ENCODE measurements around the gene FCRL4.

DNA sequence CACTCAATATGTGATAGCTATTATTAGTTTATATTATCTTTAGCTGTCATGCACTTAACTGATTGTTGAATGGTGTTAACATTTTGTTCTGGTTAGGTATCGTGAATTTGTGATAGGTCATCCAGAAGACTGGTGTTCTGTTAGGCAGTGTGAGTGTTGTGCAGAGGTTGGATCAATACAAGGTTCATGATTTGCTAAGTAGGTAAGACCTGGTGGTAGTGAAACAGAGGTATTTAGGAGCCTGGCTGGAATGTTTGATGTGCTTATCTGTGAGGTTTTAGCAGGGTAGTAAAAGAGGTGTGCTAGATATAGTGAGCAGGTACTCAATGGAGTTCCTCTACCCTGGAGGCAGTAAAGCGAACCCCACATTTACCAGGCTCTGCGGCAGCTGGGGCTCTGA, 20.3 kb upstream of the FCRL4 start:
- TF ChIP-seq CEBPB (IDR thresholded peaks at IDR 0.05; ENCODE audit: low read depth, low read length), result no peak
- TF ChIP-seq, protein P1, sequence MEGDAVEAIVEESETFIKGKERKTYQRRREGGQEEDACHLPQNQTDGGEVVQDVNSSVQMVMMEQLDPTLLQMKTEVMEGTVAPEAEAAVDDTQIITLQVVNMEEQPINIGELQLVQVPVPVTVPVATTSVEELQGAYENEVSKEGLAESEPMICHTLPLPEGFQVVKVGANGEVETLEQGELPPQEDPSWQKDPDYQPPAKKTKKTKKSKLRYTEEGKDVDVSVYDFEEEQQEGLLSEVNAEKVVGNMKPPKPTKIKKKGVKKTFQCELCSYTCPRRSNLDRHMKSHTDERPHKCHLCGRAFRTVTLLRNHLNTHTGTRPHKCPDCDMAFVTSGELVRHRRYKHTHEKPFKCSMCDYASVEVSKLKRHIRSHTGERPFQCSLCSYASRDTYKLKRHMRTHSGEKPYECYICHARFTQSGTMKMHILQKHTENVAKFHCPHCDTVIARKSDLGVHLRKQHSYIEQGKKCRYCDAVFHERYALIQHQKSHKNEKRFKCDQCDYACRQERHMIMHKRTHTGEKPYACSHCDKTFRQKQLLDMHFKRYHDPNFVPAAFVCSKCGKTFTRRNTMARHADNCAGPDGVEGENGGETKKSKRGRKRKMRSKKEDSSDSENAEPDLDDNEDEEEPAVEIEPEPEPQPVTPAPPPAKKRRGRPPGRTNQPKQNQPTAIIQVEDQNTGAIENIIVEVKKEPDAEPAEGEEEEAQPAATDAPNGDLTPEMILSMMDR (conservative IDR thresholded peaks at IDR 0.05; ENCODE audit: low read depth, low read length), result no peak
- TF ChIP-seq POLR2A (IDR thresholded peaks at IDR 0.05; ENCODE audit: low read depth, low read length), result no peak
- TF ChIP-seq, protein P2, sequence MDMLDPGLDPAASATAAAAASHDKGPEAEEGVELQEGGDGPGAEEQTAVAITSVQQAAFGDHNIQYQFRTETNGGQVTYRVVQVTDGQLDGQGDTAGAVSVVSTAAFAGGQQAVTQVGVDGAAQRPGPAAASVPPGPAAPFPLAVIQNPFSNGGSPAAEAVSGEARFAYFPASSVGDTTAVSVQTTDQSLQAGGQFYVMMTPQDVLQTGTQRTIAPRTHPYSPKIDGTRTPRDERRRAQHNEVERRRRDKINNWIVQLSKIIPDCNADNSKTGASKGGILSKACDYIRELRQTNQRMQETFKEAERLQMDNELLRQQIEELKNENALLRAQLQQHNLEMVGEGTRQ (IDR thresholded peaks at IDR 0.05; ENCODE audit: low read depth, low read length), result no peak
- TF ChIP-seq BHLHE40 (IDR thresholded peaks at IDR 0.05; ENCODE audit: low read depth, low read length), result no peak
- no peak for TF ChIP-seq NFE2L2 (IDR thresholded peaks at IDR 0.05; ENCODE audit: low read depth, low read length)
- TF ChIP-seq RAD21 (IDR thresholded peaks at IDR 0.05; ENCODE audit: low read length), result no peak
- no peak for TF ChIP-seq CHD1 (IDR thresholded peaks at IDR 0.05; ENCODE audit: low read depth, low read length)
- no peak for TF ChIP-seq RFX5 (IDR thresholded peaks at IDR 0.05; ENCODE audit: low read depth, low read length)
- no peak for TF ChIP-seq RCOR1 (IDR thresholded peaks at IDR 0.05; ENCODE audit: insufficient replicate concordance, low read length)
- TF ChIP-seq SMC3 (IDR thresholded peaks at IDR 0.05; ENCODE audit: low read depth, low read length), result no peak
- no peak for TF ChIP-seq MAZ (IDR thresholded peaks at IDR 0.05; ENCODE audit: borderline replicate concordance, low read depth, low read length)
- TF ChIP-seq FOS (IDR thresholded peaks at IDR 0.05; ENCODE audit: low read depth, low read length), result no peak
- no peak for TF ChIP-seq MAFK (IDR thresholded peaks at IDR 0.05; ENCODE audit: low read depth, low read length)

Data from IMR-90 (cell line).